ENCODE measurements around the gene SYNE1. TPM values are rescaled to one million over a fixed set of nuclear protein-coding genes. Genes with fewer than 3 reads are reported as not detected.

The SYNE1 gene
- total RNA-seq, 4 donors from 2014 or later: 411 to 622 (median 490) TPM

DNA sequence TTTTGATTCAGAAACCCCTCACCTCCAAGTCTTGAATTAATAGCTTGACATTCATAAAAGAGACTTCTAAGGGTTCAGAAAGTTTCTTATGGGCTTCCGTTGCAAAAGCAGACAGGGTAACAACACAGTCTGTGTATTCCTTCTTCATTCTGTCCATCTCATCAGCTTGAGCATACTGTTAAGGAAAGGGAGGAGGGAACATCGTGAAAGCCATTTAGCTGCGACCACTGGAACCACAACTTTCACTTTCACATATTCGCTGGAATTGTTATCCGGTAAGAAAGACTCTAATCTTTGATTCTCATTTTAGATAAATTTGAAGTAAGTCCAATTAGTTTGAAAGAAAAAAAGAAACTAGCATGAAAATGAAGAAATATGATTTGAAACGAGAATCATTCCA, 174.4 kb downstream of the SYNE1 start:
- Histone ChIP-seq H3K36me3 (no peaks in the 10 kb centered on the region), H3K4me1 (no peaks in the 10 kb centered on the region), H3K4me3 (replicated peaks in 1 of 3) (no peak overlapping the region), H3K27ac (no peak overlapping the region), H3K9me3 (no peaks in the 10 kb centered on the region), H3K27me3 (no peaks in the 10 kb centered on the region)
- 72 to 75% methylated on average over 6 of the region's 6 CpGs for WGBS, 2 donors
- DNase-seq: no peak
- TF ChIP-seq POLR2A (IDR thresholded peaks at IDR 0.05): no peak
- TF ChIP-seq, protein P1, sequence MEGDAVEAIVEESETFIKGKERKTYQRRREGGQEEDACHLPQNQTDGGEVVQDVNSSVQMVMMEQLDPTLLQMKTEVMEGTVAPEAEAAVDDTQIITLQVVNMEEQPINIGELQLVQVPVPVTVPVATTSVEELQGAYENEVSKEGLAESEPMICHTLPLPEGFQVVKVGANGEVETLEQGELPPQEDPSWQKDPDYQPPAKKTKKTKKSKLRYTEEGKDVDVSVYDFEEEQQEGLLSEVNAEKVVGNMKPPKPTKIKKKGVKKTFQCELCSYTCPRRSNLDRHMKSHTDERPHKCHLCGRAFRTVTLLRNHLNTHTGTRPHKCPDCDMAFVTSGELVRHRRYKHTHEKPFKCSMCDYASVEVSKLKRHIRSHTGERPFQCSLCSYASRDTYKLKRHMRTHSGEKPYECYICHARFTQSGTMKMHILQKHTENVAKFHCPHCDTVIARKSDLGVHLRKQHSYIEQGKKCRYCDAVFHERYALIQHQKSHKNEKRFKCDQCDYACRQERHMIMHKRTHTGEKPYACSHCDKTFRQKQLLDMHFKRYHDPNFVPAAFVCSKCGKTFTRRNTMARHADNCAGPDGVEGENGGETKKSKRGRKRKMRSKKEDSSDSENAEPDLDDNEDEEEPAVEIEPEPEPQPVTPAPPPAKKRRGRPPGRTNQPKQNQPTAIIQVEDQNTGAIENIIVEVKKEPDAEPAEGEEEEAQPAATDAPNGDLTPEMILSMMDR (IDR thresholded peaks at IDR 0.05): no peak
- intact Hi-C loops (cut with DNase I): no loop called here

DNA sequence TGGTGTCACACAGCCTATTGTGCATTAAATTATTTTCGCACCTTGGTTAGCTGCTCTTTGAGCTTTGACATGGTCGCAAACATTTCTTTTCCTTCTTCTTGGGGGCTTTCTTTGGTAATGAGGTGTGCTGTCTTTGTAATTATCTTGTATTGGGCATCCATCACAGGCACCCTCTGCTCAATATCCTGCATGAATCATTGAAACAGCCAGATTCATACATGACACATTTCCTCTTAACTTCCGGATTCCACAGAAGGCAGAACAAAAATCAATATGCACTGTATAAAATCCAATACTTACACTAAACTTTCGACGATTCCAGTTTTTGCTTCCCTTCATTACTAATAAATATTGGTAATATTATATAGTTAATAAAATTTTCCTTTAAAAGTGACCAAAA, 175.6 kb downstream of the SYNE1 start:
- Histone ChIP-seq H3K9me3 (no peaks in the 10 kb centered on the region), H3K4me1 (no peaks in the 10 kb centered on the region), H3K27me3 (no peaks in the 10 kb centered on the region), H3K4me3 (replicated peaks in 1 of 3) (no peak overlapping the region), H3K36me3 (no peaks in the 10 kb centered on the region), H3K27ac (no peak overlapping the region)
- intact Hi-C loops (cut with DNase I): no loop called here
- DNase-seq: no peak
- TF ChIP-seq POLR2A (IDR thresholded peaks at IDR 0.05): no peak
- TF ChIP-seq, protein P1 (IDR thresholded peaks at IDR 0.05): no peak
- 76 to 79% methylated on average over 5 of the region's 5 CpGs for WGBS, 2 donors

DNA sequence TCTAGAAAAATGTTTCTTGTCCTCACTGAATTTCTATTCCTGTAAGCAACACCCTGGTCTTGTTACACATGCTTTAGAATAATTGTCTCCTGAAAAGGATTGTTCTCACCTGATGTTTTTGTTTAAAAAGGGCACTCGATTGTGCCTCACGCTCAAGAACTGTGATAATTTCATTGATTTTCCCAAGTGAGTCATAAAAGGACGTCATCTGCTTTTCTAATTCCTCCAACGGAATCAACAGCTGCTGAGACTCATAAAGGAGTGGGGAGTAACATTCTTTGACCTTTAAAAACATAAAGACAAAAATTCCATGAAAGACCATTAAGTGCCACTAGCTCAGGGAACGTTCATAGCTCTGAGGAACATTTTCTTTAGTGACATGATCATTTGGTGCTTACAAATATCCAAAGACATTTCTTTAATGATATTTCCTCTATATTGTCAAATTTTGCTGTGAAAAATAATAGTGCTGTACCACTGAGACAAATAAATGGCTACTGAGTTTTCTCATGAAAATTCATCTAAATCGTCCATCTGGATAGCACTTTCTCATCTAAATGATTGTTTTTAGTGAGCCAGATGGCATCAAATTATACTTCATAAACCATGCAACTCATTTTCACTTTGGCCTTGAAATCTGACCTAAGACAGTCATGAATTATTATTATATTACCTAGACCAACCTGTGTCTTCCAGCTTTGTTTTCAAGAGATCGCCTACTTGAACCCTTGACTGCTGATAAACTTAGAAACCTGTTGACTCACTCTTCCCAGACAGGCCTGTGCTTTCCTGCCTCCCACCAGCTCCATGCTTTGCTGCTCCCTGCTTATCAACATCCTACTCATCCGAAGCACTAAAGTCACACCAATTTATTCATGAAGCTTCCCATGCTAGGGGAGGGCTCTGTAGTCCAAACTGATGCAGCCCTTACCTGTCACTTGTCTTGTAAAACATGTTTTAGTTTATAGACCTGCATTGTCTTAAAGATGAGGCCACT, 178.2 kb downstream of the SYNE1 start:
- no peak for DNase-seq
- Histone ChIP-seq H3K9me3 (no peaks in the 10 kb centered on the region), H3K36me3 (no peaks in the 10 kb centered on the region), H3K4me1 (no peaks in the 10 kb centered on the region), H3K27me3 (no peaks in the 10 kb centered on the region), H3K4me3 (replicated peaks in 1 of 3) (no peak overlapping the region), H3K27ac (no peak overlapping the region)
- intact Hi-C loops (cut with DNase I): no loop called here
- WGBS, 2 donors: 69 to 78% methylated on average over 8 of the region's 8 CpGs
- no peak for TF ChIP-seq POLR2A (IDR thresholded peaks at IDR 0.05)
- TF ChIP-seq, protein P1 (IDR thresholded peaks at IDR 0.05): no peak

DNA sequence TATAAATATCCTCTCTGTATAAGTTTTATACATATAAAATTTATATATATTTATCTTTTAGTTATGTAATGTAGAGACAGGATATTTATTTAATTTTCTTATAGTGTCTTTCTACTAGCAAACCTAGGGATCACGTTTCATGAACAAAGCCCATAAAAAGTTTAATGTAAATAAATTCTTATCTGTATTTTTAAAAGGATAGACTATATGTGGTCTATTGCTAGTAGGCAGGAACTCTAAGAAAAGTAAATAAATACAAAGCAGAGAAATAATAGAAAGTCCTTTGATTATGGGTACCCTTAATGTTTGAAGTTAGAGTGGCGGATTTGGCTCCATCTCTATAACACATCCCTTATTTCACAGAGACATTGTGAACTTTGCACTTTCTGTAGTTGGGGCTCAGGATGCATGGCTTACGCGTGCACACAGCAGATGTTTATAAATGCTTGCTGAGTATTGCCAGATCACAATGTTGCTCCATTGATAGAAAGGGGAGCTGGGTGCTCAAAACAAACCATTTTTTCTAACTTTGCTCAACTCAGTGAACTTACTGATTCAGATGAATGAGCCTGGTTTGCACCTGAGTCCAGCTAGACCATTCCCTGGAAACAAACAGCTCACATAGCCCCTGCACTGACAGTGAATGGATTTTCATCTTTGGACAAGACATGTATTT, 179.1 kb downstream of the SYNE1 start:
- H3K9me3 ChIP-seq: no peaks in the 10 kb centered on the region
- H3K27ac ChIP-seq: no peak overlapping the region
- no peaks in the 10 kb centered on the region for H3K27me3 ChIP-seq
- no peaks in the 10 kb centered on the region for H3K36me3 ChIP-seq
- intact Hi-C loops (cut with DNase I): no loop called here
- no peak for DNase-seq
- no peaks in the 10 kb centered on the region for H3K4me1 ChIP-seq
- WGBS, 2 donors: 90% methylated on average over 4 of the region's 4 CpGs
- no peak for TF ChIP-seq POLR2A (IDR thresholded peaks at IDR 0.05)
- TF ChIP-seq, protein P1 (IDR thresholded peaks at IDR 0.05): no peak
- no peak overlapping the region for H3K4me3 ChIP-seq (replicated peaks in 1 of 3)

DNA sequence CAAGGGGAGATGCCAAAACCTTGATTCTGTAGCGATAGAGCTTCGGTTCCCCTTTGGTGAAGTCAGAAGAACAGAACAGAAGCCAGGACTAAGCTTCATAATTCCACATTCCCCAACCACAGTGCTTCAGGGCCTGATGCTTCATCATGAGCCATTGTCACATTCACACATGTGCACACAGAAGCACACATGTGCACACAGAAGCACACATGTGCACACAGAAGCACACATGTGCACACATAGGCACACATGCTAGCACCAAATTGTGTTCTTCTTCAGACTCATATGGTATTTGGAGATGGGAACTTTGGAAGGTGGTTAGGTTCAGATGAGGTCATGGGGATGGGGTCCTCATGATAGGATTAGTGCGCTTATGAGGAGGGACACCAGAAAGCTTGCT, 183.2 kb downstream of the SYNE1 start:
- Histone ChIP-seq H3K4me1 (no peaks in the 10 kb centered on the region), H3K36me3 (no peaks in the 10 kb centered on the region), H3K27me3 (no peaks in the 10 kb centered on the region), H3K27ac (no peak overlapping the region), H3K9me3 (no peaks in the 10 kb centered on the region), H3K4me3 (replicated peaks in 1 of 3) (no peak overlapping the region)
- TF ChIP-seq, protein P1 (IDR thresholded peaks at IDR 0.05): no peak
- TF ChIP-seq POLR2A (IDR thresholded peaks at IDR 0.05): no peak
- DNase-seq: no peak
- intact Hi-C loops (cut with DNase I): no loop called here
- WGBS, 2 donors: 95 to 99% methylated on average over 3 of the region's 3 CpGs
